Uterus (tissue), 4 donors: ENCODE data around the gene ARHGAP10. TPM values are rescaled to one million over a fixed set of nuclear protein-coding genes. Genes with fewer than 3 reads are reported as not detected.

Experiments
- DNase-seq, 2 donors: peaks; one replicate each; pipeline ENCODE4 v3.0.0-alpha.2; 2019 to 2020
- H3K27ac ChIP-seq, 2 donors: fragments of 200-600 bp; sonication (generic); 1 replicate in 1 of 2; 2 replicates in 1 of 2; pipeline ENCODE4 v1.5.1; 2016 to 2018
- H3K27me3 ChIP-seq, 2 donors: fragments of 200-600 bp; sonication (generic); one replicate each; pipeline ENCODE4 v1.5.1; 2018 to 2019; ENCODE audit warnings: control low read depth in 1 of 2
- H3K36me3 ChIP-seq, 2 donors: fragments of 200-600 bp; sonication (generic); one replicate each; pipeline ENCODE4 v1.5.1; 2019; ENCODE audit warnings: control low read depth in 1 of 2
- H3K4me1 ChIP-seq, 2 donors: fragments of 200-600 bp; sonication (generic); one replicate each; pipeline ENCODE4 v1.5.1; 2018 to 2019; ENCODE audit warnings: control low read depth in 1 of 2
- H3K4me3 ChIP-seq, 2 donors: fragments of 200-600 bp; sonication (generic); 1 replicate in 1 of 2; 2 replicates in 1 of 2; pipeline ENCODE4 v1.5.1; 2018 to 2019; ENCODE audit warnings: mild to moderate bottlenecking in 1 of 2
- H3K9me3 ChIP-seq, 2 donors: fragments of 200-600 bp; sonication (generic); one replicate each; pipeline ENCODE4 v1.5.1; 2019; ENCODE audit warnings: control low read depth in 1 of 2
- CTCF ChIP-seq, 4 experiments: fragments of 200-600 bp in 2 of 4; fragments of 450-650 bp in 2 of 4; sonication (generic) in 2 of 4; IDR thresholded peaks; one replicate each; pipeline ENCODE4 v1.5.1; 2016 to 2019; ENCODE audit warnings: antibody characterized with exemption in 4 of 4, mild to moderate bottlenecking in 2 of 4, moderate library complexity in 1 of 4
- POLR2A ChIP-seq, 2 donors: fragments of 450-650 bp; IDR thresholded peaks; one replicate each; pipeline ENCODE4 v1.6.1; 2016; ENCODE audit warnings: antibody characterized with exemption in 2 of 2, mild to moderate bottlenecking in 1 of 2, moderate library complexity in 1 of 2
- intact Hi-C: fragments of 100-400 bp; cut with DNase I; formaldehyde crosslinking; loops from one replicate; pipeline ENCODE4 v1.15.1; 2023; ENCODE audit warnings: low total_unique reads
- total RNA-seq, 4 donors: library from RNA; depleted of rRNA in 3 of 4; stranded (reverse); fragments of >200 nt in 3 of 4; gene quantifications; one replicate each; pipeline versions ENCODE4 v1.1.0 to v1.2.4, GENCODE V29; 2014 to 2023
- donor health status: DM: yes; HTN: yes; CAD: no.

Gene ARHGAP10
- total RNA-seq, 4 donors from 2014 or later: 25.1 to 94.4 (median 54.4) TPM

DNA sequence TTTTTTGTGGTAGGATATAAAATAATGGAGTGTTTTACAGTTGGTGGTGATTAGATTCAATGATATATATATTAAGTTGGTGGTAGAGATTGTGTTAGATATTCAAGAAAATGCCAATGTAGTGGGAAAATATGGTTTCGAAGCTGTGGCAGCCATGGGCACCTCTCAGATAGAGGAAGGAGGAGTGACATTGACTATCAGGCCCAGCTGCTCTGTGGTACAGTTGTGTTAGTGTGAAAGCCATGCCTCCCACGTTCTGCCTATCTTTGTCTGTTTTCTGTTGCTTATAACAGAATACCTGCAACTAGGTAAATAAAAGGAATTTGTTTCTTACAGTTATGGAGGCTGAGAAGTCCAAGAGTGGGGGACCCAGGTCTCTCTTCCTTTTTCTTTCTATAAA, 101.9 kb downstream of the ARHGAP10 start:
- Histone ChIP-seq H3K4me3 (no peak overlapping the region), H3K9me3 (no peaks in the 10 kb centered on the region), H3K27me3 (no peaks in the 10 kb centered on the region), H3K27ac (peak overlapping the region; percentile 5 to 86), H3K36me3 (no peaks in the 10 kb centered on the region), H3K4me1 (peaks cover 0 to 6% of the 10 kb centered on the region in 2 donors)
- no peak for DNase-seq
- intact Hi-C loops: no loop called here
- TF ChIP-seq POLR2A (IDR thresholded peaks at IDR 0.05) (no peak), CTCF (IDR thresholded peaks at IDR 0.05) (no peak)

GRCh38 chr4:147834480-147834879, 102.6 kb downstream of the ARHGAP10 start:
- Histone ChIP-seq H3K9me3 (no peaks in the 10 kb centered on the region), H3K27me3 (no peaks in the 10 kb centered on the region), H3K4me1 (no peaks in the 10 kb centered on the region), H3K27ac (peak overlapping the region; percentile 5 to 86), H3K4me3 (no peak overlapping the region), H3K36me3 (no peaks in the 10 kb centered on the region)
- DNase-seq: no peak
- TF ChIP-seq CTCF (IDR thresholded peaks at IDR 0.05): no peak
- TF ChIP-seq POLR2A (IDR thresholded peaks at IDR 0.05): no peak
- intact Hi-C loops: no loop called here

GRCh38 chr4:147836807-147837206, 104.9 kb downstream of the ARHGAP10 start:
- H3K4me1 ChIP-seq: no peaks in the 10 kb centered on the region
- H3K4me3 ChIP-seq: no peak overlapping the region
- H3K9me3 ChIP-seq: no peaks in the 10 kb centered on the region
- H3K36me3 ChIP-seq: no peaks in the 10 kb centered on the region
- TF ChIP-seq CTCF (IDR thresholded peaks at IDR 0.05) (no peak), POLR2A (IDR thresholded peaks at IDR 0.05) (no peak)
- DNase-seq: no peak
- intact Hi-C loops: no loop called here
- H3K27me3 ChIP-seq: no peaks in the 10 kb centered on the region
- peak overlapping the region; percentile 30 to 68 for H3K27ac ChIP-seq

- TF ChIP-seq POLR2A (IDR thresholded peaks at IDR 0.05): no peak
- TF ChIP-seq CTCF (IDR thresholded peaks at IDR 0.05): no peak
- DNase-seq: no peak
- Histone ChIP-seq H3K27me3 (no peaks in the 10 kb centered on the region), H3K4me3 (no peak overlapping the region), H3K36me3 (no peaks in the 10 kb centered on the region), H3K9me3 (no peaks in the 10 kb centered on the region), H3K4me1 (no peaks in the 10 kb centered on the region), H3K27ac (peak overlapping the region; percentile 30 to 68)
- intact Hi-C loops: no loop called here
These were observed 105.5 kb downstream of the ARHGAP10 start for GRCh38 chr4:147837435-147837834.

- Histone ChIP-seq H3K4me1 (no peaks in the 10 kb centered on the region), H3K27me3 (no peaks in the 10 kb centered on the region), H3K27ac (no peak overlapping the region), H3K9me3 (no peaks in the 10 kb centered on the region), H3K36me3 (no peaks in the 10 kb centered on the region), H3K4me3 (no peak overlapping the region)
- intact Hi-C loops: no loop called here
- TF ChIP-seq CTCF (IDR thresholded peaks at IDR 0.05) (no peak), POLR2A (IDR thresholded peaks at IDR 0.05) (no peak)
- no peak for DNase-seq
These were observed 106.0 kb downstream of the ARHGAP10 start for GRCh38 chr4:147837854-147838253.
